Measurements from ENCODE around the gene NHEJ1. TPM values are rescaled to one million over a fixed set of nuclear protein-coding genes. Genes with fewer than 3 reads are reported as not detected.

The NHEJ1 gene
- total and polyA plus RNA-seq, 2 of the 13 experiments (the other 11 are each of a cell fraction or from before 2014, with no cell fraction given) = 30.0 to 30.7 TPM

- POLR2A ChIA-PET = interaction anchor here (1.2 kb wide), 1 partner anchor 73 kb away, joined by 4 read pairs; no protein-coding TSS in a partner anchor
- Histone ChIP-seq H3K4me2 (ENCODE audit: low read depth, low read length) (no peak overlapping the region), H3K4me1 (ENCODE audit: insufficient read depth, low read length) (peaks cover 29% of the 10 kb centered on the region), H3K9me3 (ENCODE audit: low read length) (no peaks in the 10 kb centered on the region), H3K4me3 (replicated peaks in 1 of 3; ENCODE audit: insufficient read depth in 1 of 3, low read depth in 2 of 3, low read length in 3 of 3) (no peak overlapping the region), H3K36me3 (replicated peaks in 1 of 2; ENCODE audit: control insufficient read depth in 1 of 2, insufficient read depth in 2 of 2, low read length in 2 of 2) (no peaks in the 10 kb centered on the region; a peak in 1 of 5 replicates), H3K27me3 (ENCODE audit: control insufficient read depth in 1 of 2, insufficient read depth in 2 of 2, low read length in 2 of 2) (no peaks in the 10 kb centered on the region), H3K9ac (ENCODE audit: insufficient read depth, low read depth, low read length) (no peak overlapping the region), H3K27ac (ENCODE audit: extremely low read length, insufficient read depth, low read length) (no peak overlapping the region), H3K79me2 (ENCODE audit: insufficient read depth, low read length) (no peaks in the 10 kb centered on the region), H2AFZ (ENCODE audit: low read length) (no peak overlapping the region), H4K20me1 (ENCODE audit: insufficient read depth, low read length) (peaks cover 9% of the 10 kb centered on the region; the same call in 1 of the 2 replicates)
- in situ Hi-C loops (cut with HindIII; ENCODE audit: extremely low pct_ligation_motif_present, low pct_unique_long_range_greater_than_20kb) (no loop called here), intact Hi-C loops (cut with micrococcal nuclease; ENCODE audit: unreplicated experiment) (no loop called here)
- ATAC-seq = no peak
- no peak for FAIRE-seq
- BruUV-seq (replicated peaks) = no TSS peak
- WGBS (ENCODE audit: low lambda C conversion rate) = 90% methylated on average over 4 of the region's 4 CpGs
- CTCF ChIA-PET (ENCODE audit: low intra/inter-chr PET ratio, low total read pairs) = no interaction called here
- no peak for TF ChIP-seq TAF1 (CRISPR knock-in tag; IDR thresholded peaks at IDR 0.05)
- TF ChIP-seq HOXA7 (CRISPR knock-in tag; IDR thresholded peaks at IDR 0.05) = no peak
- TF ChIP-seq CEBPG (CRISPR knock-in tag; IDR thresholded peaks at IDR 0.05) = no peak
- no peak for TF ChIP-seq ZNF782 (CRISPR knock-in tag; IDR thresholded peaks at IDR 0.05; ENCODE audit: borderline replicate concordance)
- no peak for TF ChIP-seq SAFB2 (CRISPR knock-in tag; IDR thresholded peaks at IDR 0.05; ENCODE audit: borderline replicate concordance, low read depth)
- no peak for TF ChIP-seq NFE2 (CRISPR knock-in tag; IDR thresholded peaks at IDR 0.05)
- no peak for TF ChIP-seq MBNL3 (CRISPR knock-in tag; conservative IDR thresholded peaks at IDR 0.05)
- TF ChIP-seq ESRRA (CRISPR knock-in tag; IDR thresholded peaks at IDR 0.05; ENCODE audit: low read depth) = no peak
- no peak for TF ChIP-seq ZNF513 (CRISPR knock-in tag; conservative IDR thresholded peaks at IDR 0.05)
- no peak for DNase-seq (ENCODE audit: low spot score)
These were observed 28.9 kb downstream of the NHEJ1 start for GRCh38 chr2:219131744-219132143.

All from HepG2 (cell line).